Forelimb muscle (tissue), 1 donor: ENCODE results near the gene SLC39A11. TPM values are rescaled to one million over a fixed set of nuclear protein-coding genes. Genes with fewer than 3 reads are reported as not detected.
"Not testable (repeated sequence)": the region's sequence is repeated elsewhere in the genome, so short reads cannot be mapped to it uniquely, and the experiment has no call there.

Source experiments
- DNase-seq: peaks from one replicate; pipeline ENCODE4 v3.0.0-alpha.2; 2013; ENCODE audit warnings: low read depth
- polyA plus RNA-seq: library from polyadenylated mRNA; unstranded; fragments of 120-200 nt; gene quantifications from one replicate; pipeline ENCODE4 v1.2.1, GENCODE V29; 2013; ENCODE audit not compliant: insufficient read length

The SLC39A11 gene
- polyA plus RNA-seq, 1 donor: 11.9 TPM

DNA sequence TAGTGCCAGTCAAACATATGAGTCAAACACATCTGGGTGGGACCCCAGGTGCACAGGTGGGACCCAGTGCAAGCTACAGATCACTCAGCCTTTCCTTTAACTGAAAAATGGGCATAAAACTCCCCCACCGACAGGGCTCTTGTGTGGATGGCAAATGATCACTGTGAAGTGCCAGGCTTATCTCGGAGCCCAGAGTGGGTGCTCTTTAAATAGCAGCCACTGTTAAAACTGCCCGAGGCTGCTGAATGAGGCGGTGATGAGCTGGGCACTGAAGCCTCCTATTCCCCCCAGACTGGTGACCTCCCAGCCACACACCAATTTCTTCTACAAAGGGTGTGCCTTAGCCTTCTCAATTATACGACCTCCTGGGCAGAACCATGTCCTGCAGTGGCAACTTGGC, 433.8 kb downstream of the SLC39A11 start:
- DNase-seq: no peak

DNA sequence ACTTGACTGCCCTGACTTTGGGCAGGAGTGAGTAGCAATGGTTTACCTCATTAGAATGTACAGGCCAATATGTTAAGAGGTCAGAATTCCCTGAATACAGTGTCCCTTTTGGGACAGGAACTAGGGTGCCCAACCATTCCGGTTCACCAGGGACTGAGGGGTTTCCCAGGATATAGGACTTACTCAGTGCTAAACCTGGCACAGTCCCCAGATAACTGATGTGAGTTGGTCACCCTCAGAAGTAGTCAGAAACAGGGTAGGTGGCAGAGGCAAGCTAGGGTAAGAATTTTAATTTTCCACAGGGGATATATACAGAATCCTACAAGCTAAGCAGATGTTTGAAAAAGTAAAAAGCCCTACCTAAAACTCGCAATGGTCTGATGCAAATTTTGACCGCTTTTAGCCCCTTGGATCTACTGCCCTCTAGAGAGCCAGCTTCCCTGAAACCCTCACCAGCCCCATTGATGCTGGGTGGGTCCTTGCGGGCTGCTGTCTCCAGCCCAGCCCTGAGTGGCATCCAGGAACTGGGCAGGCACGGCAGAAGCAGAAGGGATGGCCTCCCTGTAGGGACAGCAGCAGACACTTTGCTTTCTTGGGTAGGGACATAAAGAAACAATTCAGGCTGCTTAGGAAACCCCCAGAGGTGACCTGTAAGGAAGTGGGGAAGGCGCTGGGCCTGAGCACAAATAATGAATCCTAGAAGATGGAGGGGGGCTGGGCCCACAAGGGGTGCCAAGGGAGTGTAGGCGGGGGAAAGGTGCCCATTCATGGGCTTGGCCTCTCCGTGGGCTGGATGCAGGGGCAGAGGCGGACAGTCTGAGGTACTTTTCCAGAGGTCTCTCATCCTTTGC, 434.8 kb downstream of the SLC39A11 start:
- no peak for DNase-seq

DNA sequence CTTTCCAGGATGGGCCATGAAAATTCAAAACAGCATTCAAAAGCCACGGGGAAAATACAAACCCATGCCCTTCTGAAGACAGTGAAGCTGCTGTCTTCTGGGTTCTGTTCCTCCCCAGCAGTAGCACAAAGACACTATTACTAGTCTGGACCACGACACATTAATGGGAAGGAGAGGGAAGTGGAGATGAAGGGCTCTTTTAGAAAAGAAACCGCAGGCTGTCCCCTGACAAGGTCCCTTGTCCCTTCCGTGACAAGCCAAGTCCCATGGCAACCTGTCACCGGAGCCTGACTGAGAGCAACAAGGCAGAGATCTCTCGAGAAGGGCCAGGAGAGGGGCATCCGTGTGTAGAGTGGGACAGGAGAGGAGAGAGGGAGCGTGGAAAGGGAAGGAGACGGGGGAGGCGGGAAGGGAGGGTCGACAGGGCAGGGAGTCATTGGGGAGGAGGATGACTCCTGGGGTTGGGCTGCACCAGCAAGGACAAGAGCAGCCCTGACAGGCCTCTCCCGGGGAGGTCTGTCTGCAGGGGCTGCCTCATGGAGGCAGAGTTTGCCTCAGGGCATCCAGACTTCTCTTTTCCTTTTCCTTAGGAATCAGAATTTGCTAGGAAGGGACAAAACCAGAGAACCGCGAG, 436.2 kb downstream of the SLC39A11 start:
- DNase-seq: no peak

DNA sequence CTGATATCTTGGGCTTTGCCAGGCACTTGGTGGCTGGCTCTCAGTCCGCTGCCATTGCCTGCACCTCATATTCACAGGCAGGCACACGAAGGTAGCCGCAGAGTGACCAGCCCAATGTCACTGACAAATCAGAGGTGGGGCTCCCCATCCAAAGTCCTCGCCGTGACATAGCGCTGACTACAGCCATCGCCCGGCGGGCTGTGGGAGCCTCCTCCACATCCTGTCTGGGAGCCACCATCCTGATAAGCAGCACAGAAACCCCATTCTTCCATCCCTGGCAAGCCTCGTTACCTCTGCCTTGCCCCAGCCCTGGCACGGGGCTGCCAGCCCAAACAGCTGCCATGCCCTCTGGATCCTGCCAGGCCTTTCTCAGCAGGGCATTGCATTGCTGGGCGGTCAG, 437.8 kb downstream of the SLC39A11 start:
- no peak for DNase-seq

DNA sequence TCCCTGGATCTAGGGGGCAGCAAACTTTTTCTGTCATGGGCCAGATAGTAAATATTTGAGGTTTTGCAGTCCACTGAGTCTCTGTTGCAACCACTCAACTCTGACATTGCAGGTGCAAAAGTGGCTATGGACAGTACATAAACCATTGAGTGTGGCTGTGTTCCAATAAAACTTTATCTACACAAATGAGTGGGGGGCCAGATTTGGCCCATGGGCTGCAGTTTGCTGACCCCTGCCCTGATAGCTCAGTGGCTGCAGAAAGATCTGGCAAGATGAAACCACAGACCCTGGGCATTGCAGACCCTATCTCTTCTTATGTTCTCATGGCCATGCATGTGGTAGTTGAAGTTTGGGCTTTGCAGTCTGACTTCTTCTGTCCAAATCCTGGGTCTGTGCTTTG, 440.5 kb downstream of the SLC39A11 start:
- DNase-seq: no peak

DNA sequence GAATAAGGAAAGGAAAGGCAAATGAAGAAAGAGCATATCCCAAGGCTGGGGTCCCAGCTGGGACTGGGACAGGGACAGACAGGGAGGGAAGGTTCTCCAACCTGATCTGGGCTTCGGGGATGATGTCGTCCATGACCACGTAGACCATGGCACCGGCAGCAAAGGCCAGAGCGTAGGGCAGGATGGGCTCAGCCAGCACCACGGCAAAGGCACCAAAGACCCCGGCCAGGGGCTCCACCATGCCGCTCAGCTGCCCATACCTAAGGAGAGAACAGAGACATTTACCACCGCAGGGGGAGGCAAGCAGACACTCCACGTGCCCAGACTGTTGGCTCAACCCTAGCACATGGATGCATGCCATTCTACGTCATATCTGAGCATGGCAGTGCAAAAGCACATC, 443.8 kb downstream of the SLC39A11 start:
- no peak for DNase-seq

DNA sequence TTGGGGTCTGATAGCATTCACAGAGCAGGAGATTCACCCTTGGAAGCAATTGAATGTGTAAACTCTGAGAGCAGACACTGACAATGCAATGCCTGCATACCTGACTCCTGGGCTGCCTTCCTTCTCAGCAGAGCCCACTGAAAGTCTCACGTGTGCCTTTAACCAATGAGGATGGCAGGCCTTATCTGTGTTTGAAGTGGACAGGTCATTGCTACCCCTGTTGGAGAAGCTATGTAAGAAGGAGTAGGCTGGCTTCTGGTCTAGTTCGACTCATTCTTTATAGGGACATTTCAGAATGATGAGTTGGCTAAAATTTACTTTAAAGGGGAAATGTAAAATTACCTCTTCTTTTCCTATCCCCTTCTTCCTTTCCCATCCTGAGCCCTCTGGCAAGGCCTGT, 446.3 kb downstream of the SLC39A11 start:
- DNase-seq: no peak

DNA sequence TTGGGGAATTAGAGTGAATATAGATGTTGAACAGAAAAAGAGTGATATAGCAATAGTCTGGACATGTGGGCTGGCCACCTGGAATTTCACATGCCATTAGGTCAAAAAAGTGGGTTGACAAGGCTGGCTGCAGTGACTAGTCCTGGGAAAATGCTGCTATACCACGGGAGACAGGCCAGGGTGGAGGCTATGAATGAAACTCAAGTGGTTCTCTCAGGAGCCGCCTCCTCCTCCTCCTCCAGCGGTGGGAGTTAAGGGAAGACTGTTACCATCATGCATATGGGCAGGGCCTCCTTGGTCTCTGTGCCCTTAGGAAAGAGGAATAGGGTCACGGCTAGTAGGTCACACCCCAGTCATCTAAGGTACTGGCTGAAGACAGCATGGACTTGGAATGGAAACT, 448.0 kb downstream of the SLC39A11 start:
- no peak for DNase-seq

DNA sequence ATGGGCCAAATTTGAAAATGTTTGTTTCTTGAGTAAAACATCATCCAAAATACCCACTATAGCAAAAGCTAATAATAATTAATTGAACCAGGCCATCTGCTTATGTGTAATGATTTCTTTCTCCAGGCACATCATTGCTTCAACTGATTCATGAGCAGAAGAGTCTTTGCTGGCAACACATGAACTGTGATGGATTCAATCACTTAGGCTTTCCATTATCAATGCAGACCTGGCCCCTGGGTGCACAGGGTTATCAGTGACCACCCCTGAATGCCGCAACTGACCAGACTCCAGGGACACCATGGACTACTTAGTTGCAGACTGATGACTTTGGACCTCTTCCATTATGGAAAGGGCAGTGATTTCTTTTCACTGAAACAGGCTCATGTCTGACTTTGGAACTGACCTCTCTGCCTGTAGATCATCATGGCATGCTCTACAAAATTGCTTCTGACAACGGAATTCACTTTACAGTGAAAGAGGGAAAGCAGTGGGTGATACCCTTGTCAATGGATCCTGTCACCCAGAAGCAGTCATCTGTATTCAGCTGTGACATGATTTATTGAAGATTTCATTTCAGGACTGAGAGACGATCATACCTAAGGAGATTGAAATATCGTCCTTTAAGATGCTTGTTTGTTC, 448.8 kb downstream of the SLC39A11 start:
- DNase-seq: no peak

DNA sequence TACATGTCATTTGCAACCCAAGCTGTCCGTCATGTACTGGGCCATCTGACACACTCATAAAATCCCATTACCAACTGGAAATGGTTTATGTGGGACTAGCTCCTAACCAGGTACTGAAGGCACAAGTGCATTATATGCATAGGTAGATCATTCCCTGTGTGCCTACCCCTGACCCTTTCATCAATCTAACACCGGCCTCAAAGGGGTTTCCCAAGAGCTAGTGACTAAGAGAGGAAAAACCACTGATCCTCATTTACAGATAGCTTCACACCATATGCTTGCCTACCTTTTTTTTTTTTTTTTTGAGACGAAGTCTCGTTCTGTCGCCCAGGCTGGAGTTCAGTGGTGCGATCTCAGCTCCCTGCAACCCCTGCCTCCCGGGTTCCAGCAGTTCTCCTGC, 449.8 kb downstream of the SLC39A11 start:
- no peak for DNase-seq

DNA sequence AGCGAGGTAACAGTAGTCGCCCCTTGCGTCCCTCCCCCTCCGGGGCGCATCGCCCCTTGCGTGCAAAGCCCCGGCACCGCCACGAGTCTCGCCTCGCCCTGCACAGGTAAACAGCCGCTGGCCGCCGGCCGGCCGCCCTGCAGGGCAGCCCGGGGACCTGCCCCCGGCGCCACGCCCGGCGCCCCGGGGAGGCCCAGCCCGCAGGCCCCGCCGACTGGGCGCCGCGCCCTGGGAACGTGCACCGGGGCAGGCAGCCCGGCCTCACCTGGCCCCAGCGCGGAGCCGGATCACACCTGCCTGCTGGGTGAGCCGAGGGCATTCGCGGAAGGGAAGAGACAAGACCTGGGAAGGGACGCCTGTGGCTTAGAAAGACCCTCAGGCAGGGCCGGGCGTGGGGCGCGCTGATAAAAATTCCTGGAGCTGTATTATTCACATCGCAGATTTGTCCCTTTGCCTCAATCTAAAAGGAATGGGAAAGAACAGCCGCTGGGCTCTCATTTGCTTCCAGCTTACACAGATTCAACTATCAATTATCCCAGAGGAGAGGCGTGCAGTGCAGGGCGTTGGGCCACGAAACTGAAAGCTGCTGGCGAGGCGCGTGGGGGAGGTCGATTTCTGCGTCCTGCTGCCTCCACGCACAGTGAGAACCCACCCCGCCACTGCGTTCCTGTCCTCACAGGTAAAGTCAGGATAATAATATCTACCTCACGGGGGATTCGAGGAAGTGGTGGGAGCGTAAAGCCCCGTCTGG, 451.9 kb downstream of the SLC39A11 start:
- no peak for DNase-seq

DNA sequence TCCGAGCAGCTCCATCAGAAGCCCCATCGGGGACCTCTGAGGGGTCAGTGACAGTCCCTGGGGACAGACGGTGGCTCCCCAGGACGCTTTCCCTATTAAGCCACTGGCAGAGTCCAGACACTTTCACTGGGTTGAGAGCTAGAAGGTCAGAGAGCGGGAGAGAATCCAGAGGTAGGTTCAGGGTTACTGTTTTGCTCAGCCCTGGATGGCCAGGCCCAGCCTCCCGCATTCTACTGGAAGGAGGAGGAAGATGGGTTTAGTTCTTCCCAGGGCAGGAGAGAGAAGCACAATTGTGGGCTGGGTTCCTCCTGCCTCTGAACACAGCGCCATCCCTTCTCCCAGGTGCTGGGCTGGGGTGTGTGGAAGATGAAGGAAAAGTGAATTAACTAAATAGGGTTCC, 452.8 kb downstream of the SLC39A11 start:
- no peak for DNase-seq

DNA sequence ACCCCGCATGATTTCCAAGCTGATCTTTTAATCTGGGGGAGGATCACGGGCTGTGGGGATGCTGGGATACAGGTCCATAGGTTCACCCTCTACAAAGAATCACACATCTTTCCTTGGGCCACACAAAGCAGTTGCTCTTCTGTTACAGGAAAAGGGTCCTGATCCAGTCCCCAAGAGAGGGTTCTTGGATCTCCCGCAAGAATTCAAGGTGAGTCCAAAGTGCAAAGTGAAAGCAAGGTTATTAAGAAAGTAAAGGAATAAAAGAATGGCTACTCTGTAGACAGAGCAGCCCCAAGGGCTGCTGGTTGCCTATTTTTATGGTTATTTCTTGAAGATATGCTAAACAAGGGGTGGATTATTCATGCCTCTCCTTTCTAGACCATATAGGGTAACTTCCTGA, 453.6 kb downstream of the SLC39A11 start:
- DNase-seq: not testable (repeated sequence)

DNA sequence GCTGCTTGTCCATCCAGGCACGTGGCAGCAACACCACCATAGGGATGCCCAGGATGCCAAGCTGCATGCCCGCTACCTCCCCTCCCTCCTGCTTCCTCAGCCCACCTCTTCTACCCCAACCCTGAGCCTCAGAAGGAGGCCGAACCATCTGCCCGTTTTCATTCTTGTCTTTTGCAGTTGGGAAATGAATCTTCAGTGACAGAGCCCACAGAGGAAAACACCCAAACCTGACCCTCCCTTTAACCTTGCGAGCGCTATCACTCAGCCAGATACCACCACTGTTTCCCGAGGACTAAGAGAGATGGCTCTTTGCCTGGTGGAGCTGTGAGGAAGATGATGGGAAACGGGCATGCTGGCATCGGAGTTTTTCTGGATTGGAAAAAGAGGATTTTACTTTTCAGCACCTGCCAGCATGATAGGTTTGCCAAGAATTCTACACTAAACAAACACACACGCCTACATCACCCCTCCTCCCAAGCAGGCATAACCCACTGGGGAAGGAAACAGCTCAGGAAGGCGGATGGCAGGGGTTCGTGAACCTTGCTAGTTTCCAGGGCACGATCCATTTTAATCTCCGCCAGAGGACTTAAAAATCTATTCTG, 457.4 kb downstream of the SLC39A11 start:
- DNase-seq: no peak

DNA sequence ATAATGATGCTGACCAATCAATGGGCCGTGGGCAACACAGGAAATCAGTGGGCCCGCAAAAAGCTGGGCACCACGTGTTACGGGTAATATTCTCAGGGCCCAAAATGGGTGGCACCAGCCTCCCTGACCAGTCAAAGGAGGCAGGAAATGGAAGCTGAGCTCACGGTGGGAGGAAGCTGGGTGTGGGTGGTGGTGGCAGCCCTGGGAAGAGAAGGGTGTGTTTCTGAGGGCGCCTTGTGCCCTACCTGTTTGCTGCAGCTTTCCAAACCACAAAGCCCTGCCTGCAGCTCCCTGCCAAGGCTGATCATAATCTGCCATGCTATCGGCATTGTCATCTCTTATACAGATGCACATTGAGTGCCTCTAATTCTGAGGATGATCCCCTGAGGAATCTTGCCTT, 457.9 kb downstream of the SLC39A11 start:
- no peak for DNase-seq

DNA sequence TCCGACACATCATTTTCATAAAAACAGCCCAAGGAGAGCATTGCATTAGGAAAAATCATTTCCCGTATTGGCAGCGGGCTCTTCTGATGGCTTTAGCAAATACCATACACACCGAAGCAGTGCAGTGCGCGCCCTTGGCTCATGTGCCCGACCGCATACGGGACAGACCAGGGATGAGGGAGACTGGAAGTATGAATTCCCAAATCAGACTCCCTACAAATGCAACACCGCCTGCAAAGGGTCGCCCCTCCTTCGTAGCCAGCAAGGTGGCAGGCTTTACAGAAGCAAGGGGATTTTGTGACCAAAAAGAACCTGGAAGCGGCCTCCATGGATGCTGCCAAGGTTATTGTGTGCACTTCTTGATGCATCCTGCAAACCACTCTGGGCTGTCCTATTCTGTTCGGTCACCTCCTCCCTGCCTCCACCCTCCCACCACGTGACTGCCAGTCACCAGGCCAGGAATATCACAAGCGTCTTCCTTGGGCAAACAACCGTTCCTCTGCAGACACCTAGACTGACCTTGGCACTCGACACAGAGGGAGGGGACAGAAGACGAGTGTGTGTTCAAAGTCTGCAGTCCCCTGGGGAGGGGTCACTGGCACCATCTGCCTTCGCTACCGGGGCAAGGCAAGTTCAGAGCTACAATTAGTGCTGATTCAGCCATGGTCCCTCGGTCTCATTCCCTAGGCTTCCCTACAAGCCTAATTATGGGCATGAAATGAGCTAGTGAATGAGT, 460.4 kb downstream of the SLC39A11 start:
- DNase-seq: no peak

DNA sequence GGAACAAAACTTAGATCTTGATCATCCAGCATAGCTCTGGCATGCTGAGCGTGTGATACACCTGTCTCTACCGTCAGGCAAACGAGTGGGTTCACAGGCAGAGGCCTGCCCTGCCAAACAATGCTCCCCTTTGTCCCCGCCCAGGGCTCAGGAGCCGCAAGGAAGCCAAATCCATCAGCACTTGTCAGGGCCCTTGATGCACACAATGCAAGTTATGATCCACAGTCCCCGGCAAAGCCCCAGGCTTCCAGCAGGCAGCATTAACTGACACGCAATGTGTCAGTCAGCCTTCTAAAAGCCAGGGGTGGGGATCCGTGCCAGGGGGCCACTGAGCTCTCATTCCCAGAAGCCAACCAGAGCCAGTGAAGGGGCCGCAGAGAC, 460.9 kb downstream of the SLC39A11 start:
- no peak for DNase-seq

DNA sequence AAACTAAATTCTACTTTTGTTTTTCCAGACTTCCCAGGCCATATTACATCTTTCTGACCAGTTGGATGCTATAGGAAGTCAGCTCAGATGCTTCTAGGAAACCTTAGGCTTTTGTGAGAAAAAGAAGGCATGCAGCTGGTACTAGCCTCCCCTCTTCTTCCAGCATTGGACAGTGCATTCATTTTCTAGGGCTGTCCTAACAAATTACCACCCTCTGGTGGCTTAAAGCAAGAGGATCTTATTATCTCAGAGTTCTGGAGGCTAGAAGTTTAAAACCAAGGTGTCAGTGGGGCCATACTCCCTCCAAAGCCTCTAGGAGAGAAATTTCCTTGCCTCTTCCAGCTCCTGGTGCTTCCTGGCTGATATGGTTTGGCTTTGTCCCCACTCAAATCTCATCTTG, 467.8 kb downstream of the SLC39A11 start:
- DNase-seq: no peak

DNA sequence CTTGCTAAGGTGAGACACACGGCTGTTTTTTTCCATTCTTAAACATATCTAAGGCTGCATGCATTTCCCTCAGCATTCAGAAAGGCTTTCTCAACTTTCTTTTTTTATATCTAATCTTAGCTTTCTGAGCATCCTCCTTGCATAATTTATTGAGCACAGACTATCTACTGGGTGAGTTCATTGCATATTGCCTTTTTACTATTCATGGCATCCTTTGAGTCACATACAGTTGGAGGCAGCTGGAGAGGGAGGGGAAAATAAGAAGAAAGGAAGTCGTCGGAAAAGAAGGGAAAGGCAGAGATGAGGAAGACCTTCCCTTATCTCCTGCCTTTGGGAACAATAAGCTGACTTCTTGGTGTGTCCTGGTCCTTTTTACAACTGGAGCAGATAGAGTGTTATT, 468.3 kb downstream of the SLC39A11 start:
- DNase-seq: no peak

DNA sequence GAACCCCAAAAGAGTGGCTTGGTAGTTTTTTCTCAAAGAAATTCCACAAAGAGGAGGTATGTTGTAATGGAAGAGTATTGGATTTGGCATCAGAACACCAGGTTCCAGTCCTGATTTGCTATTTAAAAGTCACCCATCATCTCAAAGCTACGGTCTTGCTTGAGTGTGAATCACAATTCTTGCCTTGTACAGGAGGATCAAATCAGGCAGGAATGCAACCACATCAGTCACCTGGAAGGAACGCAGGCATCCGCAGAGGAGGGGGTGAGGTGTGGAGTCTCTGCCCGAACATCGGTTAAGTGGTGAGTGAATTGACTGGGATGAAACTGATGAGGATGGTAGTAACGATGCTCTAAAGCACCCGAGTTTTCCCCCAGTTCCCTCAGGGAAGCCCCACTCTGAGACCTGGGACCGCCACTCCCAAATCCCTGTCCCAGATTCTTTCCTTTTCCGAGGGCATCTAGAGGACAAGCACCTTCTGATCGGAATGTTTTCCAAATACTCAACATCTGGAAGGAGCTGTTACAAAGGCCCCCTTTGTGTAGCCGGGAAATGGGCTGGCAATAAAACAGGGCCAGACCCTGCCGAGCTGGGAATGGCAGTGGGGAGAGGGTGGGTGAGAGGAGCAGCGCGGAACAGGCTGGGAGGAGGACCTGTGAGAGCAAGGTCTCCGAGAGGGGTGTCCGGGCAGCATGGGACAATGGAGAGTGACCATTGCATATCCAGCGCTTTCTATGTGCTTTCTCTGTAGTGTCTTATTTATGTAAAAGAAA, 469.6 kb downstream of the SLC39A11 start:
- DNase-seq: no peak
